OCI-LY3 (cell line): ENCODE data around the gene GLO1.

ENCODE experiments used
- H2AFZ ChIP-seq: fragments of 200-600, 300-600 bp; shearing (Covaris generic); 2 replicates; pipeline ENCODE4 v1.6.0; 2014; ENCODE audit warnings: antibody characterized with exemption, low read depth, low read length
- H3K27ac ChIP-seq: fragments of 200-600, 300-600 bp; sonication (generic); 2 replicates; pipeline ENCODE4 v1.5.1; 2014; ENCODE audit warnings: mild to moderate bottlenecking, low read length, moderate library complexity, mixed read lengths
- H3K27me3 ChIP-seq: fragments of 200-600, 300-600 bp; sonication (generic); 2 replicates; pipeline ENCODE4 v1.6.1; 2014; ENCODE audit warnings: low read depth, low read length, mixed read lengths
- H3K36me3 ChIP-seq: fragments of 200-600, 300-600 bp; sonication (generic); replicated peaks from 2 replicates; pipeline ENCODE3; 2014; ENCODE audit warnings: low read depth, low read length, mixed read lengths
- H3K4me1 ChIP-seq: fragments of 300-600, 200-600 bp; sonication (generic); 2 replicates; pipeline ENCODE4 v1.6.1; 2014; ENCODE audit warnings: low read length, mixed read lengths
- H3K4me2 ChIP-seq: fragments of 200-600, 300-600 bp; sonication (generic); 2 replicates; pipeline ENCODE4 v1.6.1; 2014; ENCODE audit warnings: low read length, mixed read lengths
- H3K4me3 ChIP-seq: fragments of 300-600, 200-600 bp; sonication (generic); 2 replicates; pipeline ENCODE4 v1.5.1; 2014; ENCODE audit warnings: antibody characterized with exemption, mild to moderate bottlenecking, low read length, moderate library complexity
- H3K79me2 ChIP-seq: fragments of 300-600, 200-600 bp; shearing (Covaris generic); 2 replicates; pipeline ENCODE4 v1.6.1; 2014; ENCODE audit warnings: mild to moderate bottlenecking, low read length, mixed read lengths
- H3K9ac ChIP-seq: fragments of 300-600, 200-600 bp; shearing (Covaris generic); 2 replicates; pipeline ENCODE4 v1.6.0; 2014; ENCODE audit warnings: mild to moderate bottlenecking, low read length, moderate library complexity
- H3K9me3 ChIP-seq: fragments of 200-600, 300-600 bp; shearing (Covaris generic); 2 replicates; pipeline ENCODE4 v1.6.1; 2014; ENCODE audit warnings: low read length, mixed read lengths; ENCODE audit not compliant: insufficient read depth
- H4K20me1 ChIP-seq: fragments of 200-600, 300-600 bp; sonication (generic); 2 replicates; pipeline ENCODE4 v1.6.1; 2016; ENCODE audit warnings: low read length, mixed read lengths; ENCODE audit not compliant: insufficient read depth
- CTCF ChIP-seq: fragments of 200-600, 300-600 bp; sonication (generic); IDR thresholded peaks from 2 replicates; pipeline ENCODE4 v1.5.1; 2014; ENCODE audit warnings: antibody characterized with exemption, low read length, low read depth
- EZH2phosphoT487 ChIP-seq: fragments of 200-600 bp; shearing (Covaris generic); IDR thresholded peaks from 2 replicates; pipeline ENCODE4 v1.6.1; 2018; ENCODE audit warnings: antibody characterized with exemption, mixed run types, low read depth

GLO1 gene

GRCh38 chr6:38648629-38649028 lies 54.3 kb downstream of the GLO1 start:
- H3K36me3 ChIP-seq, result no peaks in the 10 kb centered on the region
- no peak overlapping the region for H3K4me2 ChIP-seq
- H3K4me1 ChIP-seq, result no peaks in the 10 kb centered on the region
- no peaks in the 10 kb centered on the region for H3K27me3 ChIP-seq
- no peaks in the 10 kb centered on the region for H3K9me3 ChIP-seq
- no peak overlapping the region for H3K4me3 ChIP-seq
- no peaks in the 10 kb centered on the region for H3K79me2 ChIP-seq
- no peak overlapping the region for H3K9ac ChIP-seq
- no peak overlapping the region for H3K27ac ChIP-seq
- H4K20me1 ChIP-seq, result no peaks in the 10 kb centered on the region
- TF ChIP-seq CTCF (no peak), EZH2phosphoT487 (no peak)
- no peak overlapping the region for H2AFZ ChIP-seq

- Histone ChIP-seq H4K20me1 (no peaks in the 10 kb centered on the region), H3K4me1 (no peaks in the 10 kb centered on the region), H3K4me2 (no peak overlapping the region)
These were observed 56.6 kb downstream of the GLO1 start for GRCh38 chr6:38646166-38646878.

GRCh38 chr6:38644951-38645350 lies 58.0 kb downstream of the GLO1 start:
- H3K27ac ChIP-seq, result no peak overlapping the region
- no peaks in the 10 kb centered on the region for H3K9me3 ChIP-seq
- H2AFZ ChIP-seq, result no peak overlapping the region
- TF ChIP-seq CTCF, result no peak
- no peaks in the 10 kb centered on the region for H4K20me1 ChIP-seq
- H3K9ac ChIP-seq, result no peak overlapping the region
- no peaks in the 10 kb centered on the region for H3K27me3 ChIP-seq
- peaks cover 7% of the 10 kb centered on the region for H3K4me1 ChIP-seq
- H3K79me2 ChIP-seq, result peaks cover 7% of the 10 kb centered on the region
- no peaks in the 10 kb centered on the region for H3K36me3 ChIP-seq
- no peak overlapping the region for H3K4me3 ChIP-seq
- no peak overlapping the region for H3K4me2 ChIP-seq

More at GRCh38 chr6:38646166-38646878, 56.6 kb downstream of the GLO1 start:
- Histone ChIP-seq H3K9ac (no peak overlapping the region), H3K27me3 (no peaks in the 10 kb centered on the region), H2AFZ (no peak overlapping the region), H3K27ac (no peak overlapping the region), H3K36me3 (no peaks in the 10 kb centered on the region), H3K79me2 (no peaks in the 10 kb centered on the region), H3K9me3 (no peaks in the 10 kb centered on the region), H3K4me3 (no peak overlapping the region)
- TF ChIP-seq EZH2phosphoT487, result no peak
- TF ChIP-seq CTCF, result no peak

GRCh38 chr6:38640216-38640909 lies 62.6 kb downstream of the GLO1 start:
- Histone ChIP-seq H3K79me2 (peaks cover 30% of the 10 kb centered on the region), H3K4me2 (peak overlapping the region; percentile 89), H3K27me3 (no peaks in the 10 kb centered on the region), H2AFZ (peak overlapping the region; percentile 92), H3K36me3 (no peaks in the 10 kb centered on the region), H3K4me3 (peak overlapping the region; percentile 93), H3K9me3 (no peaks in the 10 kb centered on the region), H3K27ac (peak overlapping the region; percentile 66), H3K4me1 (peaks cover 14% of the 10 kb centered on the region), H4K20me1 (no peaks in the 10 kb centered on the region), H3K9ac (peak overlapping the region; percentile 86)
- no peak for TF ChIP-seq EZH2phosphoT487
- TF ChIP-seq CTCF, result no peak
